ENCODE results near the gene PGAP6. TPM values are rescaled to one million over a fixed set of nuclear protein-coding genes. Genes with fewer than 3 reads are reported as not detected.

The PGAP6 gene
- total RNA-seq, 1 donor from 2014 or later: 56.0 TPM

DNA sequence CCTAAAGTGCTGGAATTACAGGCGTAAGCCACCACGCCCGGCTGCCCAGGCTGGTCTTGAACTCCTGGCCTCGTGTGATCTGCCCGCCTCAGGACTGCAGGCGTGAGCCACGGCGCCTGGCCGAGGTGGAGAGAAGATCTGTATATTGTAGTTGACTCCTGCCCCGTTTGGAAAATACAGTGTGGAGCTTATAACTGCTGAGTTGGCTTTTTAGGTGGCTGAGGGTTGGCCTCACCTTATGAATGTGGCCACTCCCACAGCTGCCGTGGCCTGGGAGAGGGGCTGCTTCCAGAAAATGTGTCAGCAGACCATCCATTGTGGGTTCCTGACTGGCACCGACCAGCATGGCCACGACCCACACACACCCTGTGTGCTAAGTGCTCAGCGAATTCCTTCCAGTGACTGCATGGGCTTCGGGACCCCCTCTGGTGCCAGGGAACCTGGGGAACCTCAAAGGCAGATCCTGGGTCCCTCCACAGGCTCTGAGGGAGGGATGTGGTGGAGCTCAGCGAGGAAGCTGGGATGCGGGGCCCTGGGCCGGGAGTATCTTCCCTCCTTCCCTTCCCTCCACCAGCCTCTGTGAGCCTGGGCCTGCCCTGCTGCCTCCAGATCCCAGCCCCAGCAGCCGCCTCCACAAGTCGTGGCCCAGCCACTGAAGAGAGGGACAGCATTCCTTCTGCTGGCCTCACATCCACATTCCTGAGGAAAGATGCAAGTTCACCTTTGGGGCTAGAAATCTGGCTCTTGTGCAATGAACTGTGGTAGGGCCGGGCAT, 32.8 kb upstream of the PGAP6 start:
- no peak overlapping the region for H3K4me3 Mint-ChIP-seq
- TF ChIP-seq, protein P1, sequence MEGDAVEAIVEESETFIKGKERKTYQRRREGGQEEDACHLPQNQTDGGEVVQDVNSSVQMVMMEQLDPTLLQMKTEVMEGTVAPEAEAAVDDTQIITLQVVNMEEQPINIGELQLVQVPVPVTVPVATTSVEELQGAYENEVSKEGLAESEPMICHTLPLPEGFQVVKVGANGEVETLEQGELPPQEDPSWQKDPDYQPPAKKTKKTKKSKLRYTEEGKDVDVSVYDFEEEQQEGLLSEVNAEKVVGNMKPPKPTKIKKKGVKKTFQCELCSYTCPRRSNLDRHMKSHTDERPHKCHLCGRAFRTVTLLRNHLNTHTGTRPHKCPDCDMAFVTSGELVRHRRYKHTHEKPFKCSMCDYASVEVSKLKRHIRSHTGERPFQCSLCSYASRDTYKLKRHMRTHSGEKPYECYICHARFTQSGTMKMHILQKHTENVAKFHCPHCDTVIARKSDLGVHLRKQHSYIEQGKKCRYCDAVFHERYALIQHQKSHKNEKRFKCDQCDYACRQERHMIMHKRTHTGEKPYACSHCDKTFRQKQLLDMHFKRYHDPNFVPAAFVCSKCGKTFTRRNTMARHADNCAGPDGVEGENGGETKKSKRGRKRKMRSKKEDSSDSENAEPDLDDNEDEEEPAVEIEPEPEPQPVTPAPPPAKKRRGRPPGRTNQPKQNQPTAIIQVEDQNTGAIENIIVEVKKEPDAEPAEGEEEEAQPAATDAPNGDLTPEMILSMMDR (conservative IDR thresholded peaks at IDR 0.05): no peak
- H3K36me3 Mint-ChIP-seq: no peaks in the 10 kb centered on the region
- H3K27ac Mint-ChIP-seq: no peak overlapping the region
- H3K9me3 Mint-ChIP-seq: no peaks in the 10 kb centered on the region
- H3K27me3 Mint-ChIP-seq: no peaks in the 10 kb centered on the region
- no peak for DNase-seq (ENCODE audit: extremely low spot score, unreplicated experiment)
- H3K4me1 Mint-ChIP-seq (ENCODE audit: unreplicated experiment): peaks cover 1% of the 10 kb centered on the region

DNA sequence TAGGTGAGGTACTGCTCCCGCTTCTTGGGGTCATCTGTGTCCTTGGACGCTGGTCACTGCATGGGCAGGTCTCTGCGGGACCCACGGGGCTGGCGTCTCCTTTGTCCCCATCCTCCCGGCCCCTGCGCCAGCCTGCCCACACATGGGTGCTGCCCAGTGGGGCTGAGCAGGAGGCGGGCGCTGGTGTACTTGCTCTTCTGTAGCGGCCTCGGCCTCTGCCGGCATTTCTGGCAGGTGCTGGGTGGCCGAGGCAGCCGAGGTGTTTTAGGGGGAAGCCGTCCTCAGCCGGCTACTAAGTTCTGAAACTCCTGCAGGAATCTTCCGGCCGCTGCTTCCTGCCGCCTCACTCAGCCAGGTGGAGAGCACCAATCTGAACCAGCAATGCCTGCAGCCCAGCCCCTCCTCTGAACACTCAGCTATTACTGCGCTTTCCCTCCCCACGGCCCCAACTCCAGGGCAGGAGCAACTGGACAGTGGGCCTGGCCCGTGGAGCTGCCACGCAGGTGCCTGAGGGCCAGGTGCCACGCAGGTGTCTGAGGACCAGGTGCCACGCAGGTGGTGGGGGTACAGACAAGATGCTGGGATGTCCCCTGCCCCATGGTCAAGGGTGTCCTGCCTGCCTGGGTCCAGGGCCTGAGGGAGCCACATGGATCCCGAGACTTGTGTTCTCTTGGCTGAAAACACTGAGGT, 29.9 kb upstream of the PGAP6 start:
- Mint-ChIP-seq H3K9me3 (no peaks in the 10 kb centered on the region), H3K27me3 (no peaks in the 10 kb centered on the region), H3K27ac (no peak overlapping the region), H3K36me3 (no peaks in the 10 kb centered on the region), H3K4me1 (ENCODE audit: unreplicated experiment) (peaks cover 4% of the 10 kb centered on the region), H3K4me3 (no peak overlapping the region)
- TF ChIP-seq, protein P1 (conservative IDR thresholded peaks at IDR 0.05): no peak
- no peak for DNase-seq (ENCODE audit: extremely low spot score, unreplicated experiment)

DNA sequence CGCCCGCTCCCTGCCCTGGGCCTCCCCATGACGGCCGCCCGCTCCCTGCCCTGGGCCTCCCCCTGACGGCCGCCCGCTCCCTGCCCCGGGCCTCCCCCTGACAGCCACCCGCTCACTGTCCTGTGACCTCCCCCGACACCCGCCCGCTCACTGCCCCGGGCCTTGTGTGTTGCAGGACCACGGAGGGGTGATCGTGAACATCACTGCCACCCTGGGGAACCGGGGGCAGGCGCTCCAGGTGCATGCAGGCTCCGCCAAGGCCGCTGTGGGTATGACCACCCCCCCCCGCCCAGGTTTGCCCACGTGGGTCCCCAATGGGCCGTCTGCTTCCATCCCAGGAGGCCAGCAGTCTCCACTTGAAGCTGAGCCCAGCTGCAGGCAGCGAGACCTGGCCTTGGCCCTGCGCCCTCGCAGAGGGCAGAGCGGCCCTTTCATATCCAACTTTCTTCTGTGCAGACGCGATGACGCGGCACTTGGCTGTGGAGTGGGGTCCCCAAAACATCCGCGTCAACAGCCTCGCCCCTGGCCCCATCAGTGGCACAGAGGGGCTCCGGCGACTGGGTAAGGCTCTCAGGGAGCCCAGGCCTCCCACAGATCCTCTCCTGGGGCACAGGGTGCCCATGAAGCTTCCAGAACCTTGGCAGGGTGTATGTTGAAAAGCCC, 28.9 kb upstream of the PGAP6 start:
- TF ChIP-seq, protein P1 (conservative IDR thresholded peaks at IDR 0.05): no peak
- Mint-ChIP-seq H3K4me3 (no peak overlapping the region), H3K9me3 (no peaks in the 10 kb centered on the region), H3K27ac (no peak overlapping the region), H3K36me3 (no peaks in the 10 kb centered on the region), H3K4me1 (ENCODE audit: unreplicated experiment) (peaks cover 4% of the 10 kb centered on the region), H3K27me3 (no peaks in the 10 kb centered on the region)
- no peak for DNase-seq (ENCODE audit: extremely low spot score, unreplicated experiment)

DNA sequence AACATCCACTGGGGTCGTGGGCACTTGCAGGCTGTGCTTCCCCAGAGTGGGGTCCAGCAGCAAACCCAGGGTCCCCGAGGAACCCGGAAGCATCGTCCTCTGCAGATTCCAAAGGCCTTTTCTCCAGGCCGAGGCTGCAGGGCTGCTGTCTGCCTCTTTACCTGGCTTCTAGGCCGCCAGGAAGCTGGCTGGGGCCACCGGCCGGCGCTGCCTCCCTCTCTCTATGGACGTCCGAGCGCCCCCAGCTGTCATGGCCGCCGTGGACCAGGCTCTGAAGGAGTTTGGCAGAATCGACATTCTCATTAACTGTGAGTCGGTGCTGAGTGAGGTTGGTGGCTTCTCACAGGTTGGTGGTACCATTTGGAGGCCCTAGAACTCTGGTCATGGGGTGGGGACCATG, 25.5 kb upstream of the PGAP6 start:
- DNase-seq (ENCODE audit: extremely low spot score, unreplicated experiment): no peak
- Mint-ChIP-seq H3K4me3 (no peak overlapping the region), H3K27me3 (no peaks in the 10 kb centered on the region), H3K4me1 (ENCODE audit: unreplicated experiment) (peaks cover 4% of the 10 kb centered on the region), H3K36me3 (no peaks in the 10 kb centered on the region), H3K9me3 (no peaks in the 10 kb centered on the region), H3K27ac (no peak overlapping the region)
- TF ChIP-seq, protein P1 (conservative IDR thresholded peaks at IDR 0.05): no peak

DNA sequence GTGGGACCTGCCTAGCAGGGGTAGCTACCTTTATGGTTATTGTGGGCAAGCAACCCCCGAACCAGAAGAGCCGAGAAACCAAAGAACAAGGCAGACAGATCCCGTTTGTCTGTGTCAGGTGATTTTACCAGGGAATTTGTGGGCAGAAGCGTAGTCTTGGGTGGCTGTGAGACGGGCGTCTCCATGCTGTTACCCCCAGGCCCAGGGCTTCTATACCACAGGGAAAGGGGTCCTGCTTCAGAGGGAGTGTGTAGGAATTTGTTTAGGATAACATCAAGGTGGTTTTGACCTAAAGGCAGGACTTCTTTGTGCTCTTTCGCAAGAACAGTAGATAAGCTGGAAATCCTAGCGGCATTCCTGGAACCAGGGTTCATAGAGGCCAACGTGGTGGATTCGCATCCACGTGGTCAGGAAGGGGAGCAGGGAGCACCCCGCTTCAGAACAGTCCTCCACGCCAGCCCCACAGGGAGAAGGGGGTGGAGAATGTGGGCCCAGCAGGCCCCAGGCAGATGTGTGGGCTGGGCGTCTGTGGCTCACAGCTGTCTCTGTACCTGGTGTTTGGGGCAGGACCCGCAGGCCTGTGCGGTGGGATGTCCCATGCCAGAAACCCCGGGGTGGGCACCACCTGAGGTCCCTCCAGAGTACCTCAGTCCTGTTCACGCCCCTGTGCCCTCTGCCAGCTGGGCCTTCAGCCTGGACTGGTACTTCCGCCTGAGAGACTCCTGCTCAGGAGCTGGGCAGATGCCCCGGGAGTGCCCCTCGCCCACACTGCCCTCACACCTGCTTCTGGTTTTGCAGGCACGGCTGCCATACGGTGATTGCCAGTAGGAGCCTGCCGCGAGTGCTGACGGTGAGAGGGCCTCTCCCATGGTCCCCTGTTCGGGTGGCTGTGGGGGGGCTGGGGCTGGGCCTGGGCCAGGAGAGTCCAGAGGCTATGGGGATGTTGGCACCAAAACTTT, 24.0 kb upstream of the PGAP6 start:
- TF ChIP-seq, protein P1 (conservative IDR thresholded peaks at IDR 0.05): no peak
- no peak for DNase-seq (ENCODE audit: extremely low spot score, unreplicated experiment)
- Mint-ChIP-seq H3K36me3 (no peaks in the 10 kb centered on the region), H3K4me1 (ENCODE audit: unreplicated experiment) (peaks cover 4% of the 10 kb centered on the region), H3K27me3 (no peaks in the 10 kb centered on the region), H3K4me3 (no peak overlapping the region), H3K9me3 (no peaks in the 10 kb centered on the region), H3K27ac (no peak overlapping the region)
